Glutamatergic neuron (in vitro differentiated cells): Measurements from ENCODE around the gene SYNE2. TPM values are rescaled to one million over a fixed set of nuclear protein-coding genes. Genes with fewer than 3 reads are reported as not detected.

Experiments
- DNase-seq: peaks from one replicate; pipeline ENCODE4 v3.0.0; 2022
- H3K27ac Mint-ChIP-seq: one replicate; pipeline ENCODE4 v1.8.0; 2020; ENCODE audit warnings: mild to moderate bottlenecking, mixed read lengths, inconsistent platforms; ENCODE audit not compliant: unreplicated experiment
- H3K27me3 Mint-ChIP-seq: one replicate; pipeline ENCODE4 v1.8.0; 2020; ENCODE audit warnings: mild to moderate bottlenecking, moderate library complexity, mixed read lengths, inconsistent platforms; ENCODE audit not compliant: unreplicated experiment
- H3K36me3 Mint-ChIP-seq: one replicate; pipeline ENCODE4 v1.8.0; 2020; ENCODE audit warnings: mild to moderate bottlenecking, mixed read lengths, inconsistent platforms; ENCODE audit not compliant: unreplicated experiment
- H3K4me1 Mint-ChIP-seq: one replicate; pipeline ENCODE4 v1.8.0; 2020; ENCODE audit warnings: mild to moderate bottlenecking, low read depth, mixed read lengths, inconsistent platforms; ENCODE audit not compliant: unreplicated experiment
- H3K4me3 Mint-ChIP-seq: one replicate; pipeline ENCODE4 v1.8.0; 2020; ENCODE audit warnings: mild to moderate bottlenecking, mixed read lengths, inconsistent platforms; ENCODE audit not compliant: unreplicated experiment
- H3K9me3 Mint-ChIP-seq: one replicate; pipeline ENCODE4 v1.8.0; 2020; ENCODE audit warnings: mild to moderate bottlenecking, moderate library complexity, mixed read lengths, inconsistent platforms; ENCODE audit not compliant: unreplicated experiment
- CTCF ChIP-seq: fragments of 200-600 bp; sonication (generic); IDR thresholded peaks from one replicate; pipeline ENCODE4 v1.5.0; 2021; ENCODE audit not compliant: partially characterized antibody, unreplicated experiment
- total RNA-seq: library from RNA; stranded (reverse); fragmentation: NEBNext Ultra II Directional; extraction: Animal tissue kit (Norgen Biotek cat#: 25700); gene quantifications from one replicate; pipeline ENCODE4 v1.2.1, GENCODE V29; 2021; ENCODE audit not compliant: unreplicated experiment

The SYNE2 gene
- total RNA-seq, 1 donor from 2014 or later, result 81.7 TPM

- H3K27me3 Mint-ChIP-seq, result no peaks in the 10 kb centered on the region
- no peak overlapping the region for H3K27ac Mint-ChIP-seq
- H3K36me3 Mint-ChIP-seq, result no peaks in the 10 kb centered on the region
- no peak for TF ChIP-seq CTCF
- H3K9me3 Mint-ChIP-seq, result no peaks in the 10 kb centered on the region
- no peak overlapping the region for H3K4me3 Mint-ChIP-seq
- no peak for DNase-seq
- no peaks in the 10 kb centered on the region for H3K4me1 Mint-ChIP-seq
Observed at GRCh38 chr14:64118892-64119291, 266.1 kb downstream of the SYNE2 start.

- no peak overlapping the region for H3K27ac Mint-ChIP-seq
- TF ChIP-seq CTCF, result no peak
- no peak overlapping the region for H3K4me3 Mint-ChIP-seq
- no peak for DNase-seq
- H3K4me1 Mint-ChIP-seq, result no peaks in the 10 kb centered on the region
- no peaks in the 10 kb centered on the region for H3K27me3 Mint-ChIP-seq
- H3K36me3 Mint-ChIP-seq, result no peaks in the 10 kb centered on the region
- H3K9me3 Mint-ChIP-seq, result no peaks in the 10 kb centered on the region
Observed at GRCh38 chr14:64119500-64119899, 266.7 kb downstream of the SYNE2 start.

GRCh38 chr14:64119980-64120379, 267.2 kb downstream of the SYNE2 start:
- Mint-ChIP-seq H3K9me3 (no peaks in the 10 kb centered on the region), H3K4me3 (no peak overlapping the region), H3K27ac (no peak overlapping the region), H3K36me3 (no peaks in the 10 kb centered on the region), H3K27me3 (no peaks in the 10 kb centered on the region), H3K4me1 (no peaks in the 10 kb centered on the region)
- no peak for DNase-seq
- TF ChIP-seq CTCF, result no peak

GRCh38 chr14:64123241-64123822, 270.5 kb downstream of the SYNE2 start:
- Mint-ChIP-seq H3K36me3 (no peaks in the 10 kb centered on the region), H3K9me3 (no peaks in the 10 kb centered on the region), H3K27ac (no peak overlapping the region), H3K4me1 (no peaks in the 10 kb centered on the region), H3K4me3 (no peak overlapping the region), H3K27me3 (peaks cover 2% of the 10 kb centered on the region)
- DNase-seq, result no peak
- TF ChIP-seq CTCF, result no peak

- no peaks in the 10 kb centered on the region for H3K36me3 Mint-ChIP-seq
- DNase-seq, result no peak
- no peaks in the 10 kb centered on the region for H3K4me1 Mint-ChIP-seq
Observed at GRCh38 chr14:64125270-64125669, 272.5 kb downstream of the SYNE2 start.

More at GRCh38 chr14:64125270-64125669, 272.5 kb downstream of the SYNE2 start:
- H3K4me3 Mint-ChIP-seq, result no peak overlapping the region
- no peak overlapping the region for H3K27ac Mint-ChIP-seq
- H3K9me3 Mint-ChIP-seq, result no peaks in the 10 kb centered on the region
- TF ChIP-seq CTCF, result no peak
- H3K27me3 Mint-ChIP-seq, result peaks cover 2% of the 10 kb centered on the region
